Lower leg skin (tissue), 3 donors: ENCODE results near the gene SERPINB13.

Source experiments
- POLR2A ChIP-seq, 2 donors: fragments of 450-650 bp; IDR thresholded peaks; one replicate each; pipeline ENCODE4 v1.6.1; 2016 to 2017; ENCODE audit warnings: antibody characterized with exemption in 2 of 2, mild to moderate bottlenecking in 1 of 2, moderate library complexity in 1 of 2
- TF ChIP-seq, protein P1 (sequence below), 3 donors: fragments of 450-650 bp; IDR thresholded peaks; one replicate each; pipeline ENCODE4 v1.5.1; 2016; ENCODE audit warnings: antibody characterized with exemption in 3 of 3, mild to moderate bottlenecking in 3 of 3, moderate library complexity in 2 of 3

DNA sequence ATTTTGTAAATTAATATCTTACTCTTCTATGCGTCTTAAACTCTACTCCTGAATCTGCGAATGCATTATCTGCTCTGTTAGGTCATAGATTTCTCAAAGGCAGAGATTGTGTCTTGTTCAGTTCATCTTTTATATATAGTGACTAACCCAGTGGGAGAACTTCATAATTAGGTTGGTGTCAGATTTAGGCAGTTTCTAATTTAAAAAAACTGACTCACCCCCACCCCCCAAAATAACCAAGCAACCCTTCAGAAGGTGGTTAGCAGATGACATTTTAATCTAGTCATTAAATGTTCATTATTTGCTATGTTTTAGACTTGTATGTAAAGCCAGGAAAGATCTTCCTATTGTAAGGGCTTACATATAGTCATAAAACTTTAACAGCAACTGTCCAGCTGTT, 34.6 kb upstream of the SERPINB13 start:
- TF ChIP-seq, protein P1, sequence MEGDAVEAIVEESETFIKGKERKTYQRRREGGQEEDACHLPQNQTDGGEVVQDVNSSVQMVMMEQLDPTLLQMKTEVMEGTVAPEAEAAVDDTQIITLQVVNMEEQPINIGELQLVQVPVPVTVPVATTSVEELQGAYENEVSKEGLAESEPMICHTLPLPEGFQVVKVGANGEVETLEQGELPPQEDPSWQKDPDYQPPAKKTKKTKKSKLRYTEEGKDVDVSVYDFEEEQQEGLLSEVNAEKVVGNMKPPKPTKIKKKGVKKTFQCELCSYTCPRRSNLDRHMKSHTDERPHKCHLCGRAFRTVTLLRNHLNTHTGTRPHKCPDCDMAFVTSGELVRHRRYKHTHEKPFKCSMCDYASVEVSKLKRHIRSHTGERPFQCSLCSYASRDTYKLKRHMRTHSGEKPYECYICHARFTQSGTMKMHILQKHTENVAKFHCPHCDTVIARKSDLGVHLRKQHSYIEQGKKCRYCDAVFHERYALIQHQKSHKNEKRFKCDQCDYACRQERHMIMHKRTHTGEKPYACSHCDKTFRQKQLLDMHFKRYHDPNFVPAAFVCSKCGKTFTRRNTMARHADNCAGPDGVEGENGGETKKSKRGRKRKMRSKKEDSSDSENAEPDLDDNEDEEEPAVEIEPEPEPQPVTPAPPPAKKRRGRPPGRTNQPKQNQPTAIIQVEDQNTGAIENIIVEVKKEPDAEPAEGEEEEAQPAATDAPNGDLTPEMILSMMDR (IDR thresholded peaks at IDR 0.05): no peak
- TF ChIP-seq POLR2A (IDR thresholded peaks at IDR 0.05): no peak
